Endothelial cell of umbilical vein (primary cell): ENCODE measurements around the gene PLEKHA5. TPM values are rescaled to one million over a fixed set of nuclear protein-coding genes. Genes with fewer than 3 reads are reported as not detected.
"Not testable (repeated sequence)": the region's sequence is repeated elsewhere in the genome, so short reads cannot be mapped to it uniquely, and the experiment has no call there.

Source experiments
- BruUV-seq: library from RNA; stranded (reverse); fragments of 400-500 nt; replicated peaks from 2 replicates; lab custom pipeline; 2021; lab: Mats Ljungman, UMichigan
- CTCF ChIA-PET: fragments of 300-600, 350-600 bp; sonication (Branson Sonifier 250); formaldehyde crosslinking; loops from one replicate; lab custom pipeline; 2021; ENCODE audit warnings: antibody characterized with exemption, inconsistent platforms; lab: Charles Lee
- POLR2A ChIA-PET: fragments of 300-600, 350-600 bp; sonication (Branson Sonifier 250); formaldehyde crosslinking; loops from one replicate; lab custom pipeline; 2021; ENCODE audit warnings: antibody characterized with exemption, inconsistent platforms; lab: Charles Lee
- DNase-seq: peaks from one replicate; pipeline ENCODE4 v3.0.0-alpha.2; 2011; ENCODE audit warnings: low read depth, low spot score
- FAIRE-seq: peaks from 2 replicates; lab custom pipeline; 2011; peaks lifted over from hg19 to GRCh38; lab: Jason Lieb, UNC
- H2AFZ ChIP-seq: 2 replicates; pipeline ENCODE4 v1.6.0; 2012; ENCODE audit warnings: low read depth, low read length, control low read depth, inconsistent platforms
- H3K27ac ChIP-seq: 2 replicates; pipeline ENCODE4 v1.5.1; 2011; ENCODE audit warnings: low read depth, mild to moderate bottlenecking, control low read depth, low read length, moderate library complexity; ENCODE audit not compliant: insufficient read depth
- H3K27me3 ChIP-seq, 2 experiments: 2 replicates each; pipeline versions ENCODE4 v1.6.0 to v1.6.1; 2011; ENCODE audit warnings: low read length in 2 of 2, mixed read lengths in 1 of 2; ENCODE audit not compliant: control insufficient read depth in 2 of 2, insufficient read depth in 2 of 2
- H3K36me3 ChIP-seq, 2 experiments: 2 replicates in 1 of 2; 3 replicates in 1 of 2; pipeline ENCODE4 v1.5.1; 2011; ENCODE audit warnings: low read length in 2 of 2, mild to moderate bottlenecking in 1 of 2, moderate library complexity in 1 of 2; ENCODE audit not compliant: control insufficient read depth in 2 of 2, insufficient read depth in 2 of 2; ENCODE audit errors: extremely low read depth in 1 of 2
- H3K4me1 ChIP-seq: 3 replicates; pipeline ENCODE4 v1.5.1; 2011; ENCODE audit warnings: mild to moderate bottlenecking, low read length; ENCODE audit not compliant: control insufficient read depth, insufficient read depth; ENCODE audit errors: extremely low read depth
- H3K4me2 ChIP-seq: 2 replicates; pipeline ENCODE4 v1.6.1; 2011; ENCODE audit warnings: low read length, control low read depth, mixed read lengths; ENCODE audit not compliant: insufficient read depth
- H3K4me3 ChIP-seq, 3 experiments: fragments of 200-600 bp in 1 of 3; sonication (generic), shearing (Covaris generic) in 1 of 3; replicated peaks in 1 of 3; 2 replicates each; pipeline ENCODE4 v1.5.1; 2011 to 2016; ENCODE audit warnings: control low read depth in 3 of 3, low read length in 3 of 3, mild to moderate bottlenecking in 2 of 3, inconsistent platforms in 1 of 3, low read depth in 1 of 3, moderate library complexity in 1 of 3; ENCODE audit not compliant: insufficient read depth in 1 of 3
- H3K79me2 ChIP-seq: 2 replicates; pipeline ENCODE4 v1.6.0; 2012; ENCODE audit warnings: low read length, inconsistent platforms; ENCODE audit not compliant: control insufficient read depth, insufficient read depth
- H3K9ac ChIP-seq: replicated peaks from 2 replicates; pipeline ENCODE3; 2011; ENCODE audit warnings: low read length, control low read depth; ENCODE audit not compliant: insufficient read depth; ENCODE audit errors: extremely low read depth
- H3K9me1 ChIP-seq: replicated peaks from 3 replicates; pipeline ENCODE4 v1.6.0; 2011; ENCODE audit warnings: mild to moderate bottlenecking, low read length; ENCODE audit not compliant: control insufficient read depth, insufficient read depth; ENCODE audit errors: extremely low read depth
- H3K9me3 ChIP-seq: replicated peaks from 2 replicates; pipeline ENCODE4 v1.5.1; 2012; ENCODE audit warnings: low read length, inconsistent platforms; ENCODE audit not compliant: control insufficient read depth, insufficient read depth
- H4K20me1 ChIP-seq: replicated peaks from 2 replicates; pipeline ENCODE3; 2011; ENCODE audit warnings: mild to moderate bottlenecking, low read length; ENCODE audit not compliant: control insufficient read depth, insufficient read depth; ENCODE audit errors: extremely low read depth
- EZH2 ChIP-seq: IDR thresholded peaks from 2 replicates; pipeline ENCODE4 v1.6.1; 2012; ENCODE audit warnings: borderline replicate concordance, low read depth, mild to moderate bottlenecking, moderate library complexity, low read length, inconsistent platforms; ENCODE audit not compliant: severe bottlenecking
- FOS ChIP-seq: IDR thresholded peaks from 2 replicates; pipeline ENCODE4 v1.6.1; 2011; ENCODE audit warnings: mild to moderate bottlenecking, low read length, moderate library complexity, borderline replicate concordance; ENCODE audit not compliant: insufficient read depth
- GATA2 ChIP-seq: IDR thresholded peaks from 2 replicates; pipeline ENCODE4 v1.7.0; 2011; ENCODE audit warnings: low read depth, mild to moderate bottlenecking, moderate library complexity, mixed read lengths, low read length; ENCODE audit not compliant: insufficient read length, insufficient read depth
- JUN ChIP-seq: IDR thresholded peaks from 2 replicates; pipeline ENCODE4 v1.6.1; 2011; ENCODE audit warnings: borderline replicate concordance, low read depth; ENCODE audit not compliant: insufficient read length, insufficient read depth
- MYC ChIP-seq: IDR thresholded peaks from one replicate; pipeline ENCODE4 v1.6.1; 2011; ENCODE audit warnings: mild to moderate bottlenecking, low read depth, low read length
- POLR2A ChIP-seq: IDR thresholded peaks from 2 replicates; pipeline ENCODE4 v1.6.1; 2012; ENCODE audit warnings: low read depth, mild to moderate bottlenecking, control low read depth, low read length
- POLR2AphosphoS5 ChIP-seq: IDR thresholded peaks from 2 replicates; pipeline ENCODE4 v1.6.1; 2012; ENCODE audit warnings: low read depth, mild to moderate bottlenecking, control low read depth, low read length, moderate library complexity; ENCODE audit not compliant: insufficient read depth
- dilution Hi-C: fragments of 300-500 bp; cut with MboI; formaldehyde crosslinking; loops from one replicate; pipeline ENCODE4 v1.15.0; 2019; ENCODE audit warnings: low sequenced_read_pairs; ENCODE audit not compliant: extremely low pct_ligation_motif_present
- intact Hi-C: fragments of 100-400 bp; cut with micrococcal nuclease; formaldehyde crosslinking; loops from one replicate; pipeline ENCODE4 v1.10.0; 2022
- polyA plus RNA-seq, 4 experiments: library from polyadenylated mRNA; depleted of rRNA in 3 of 4; stranded (reverse) in 3 of 4; unstranded in 1 of 4; fragments of >200 nt; gene quantifications; 2 replicates each; pipeline versions ENCODE4 v1.2.1 to v1.2.3, GENCODE V29; 2011 to 2012; ENCODE audit warnings: missing spikeins in 1 of 4
- total RNA-seq: library from RNA; stranded (reverse); gene quantifications from 2 replicates; pipeline ENCODE4 v1.2.3, GENCODE V29; 2021
- TF ChIP-seq, protein P1 (sequence below): IDR thresholded peaks from 2 replicates; pipeline ENCODE4 v1.6.1; 2011; ENCODE audit not compliant: insufficient read depth, insufficient read length
- TF ChIP-seq, protein P2 (sequence below), 2 donors: IDR thresholded peaks; 1 replicate in 1 of 2; 2 replicates in 1 of 2; pipeline ENCODE4 v1.5.1; 2011; ENCODE audit warnings: low read length in 2 of 2, mild to moderate bottlenecking in 2 of 2, moderate library complexity in 2 of 2, control low read depth in 1 of 2, inconsistent platforms in 1 of 2, low read depth in 1 of 2; ENCODE audit not compliant: insufficient read depth in 1 of 2; ENCODE audit errors: extremely low read depth in 1 of 2

The PLEKHA5 gene
- total and polyA plus RNA-seq, 2 donors (not counting 3 experiments of a cell fraction or from before 2014, with no cell fraction given): 2.5 to 12.7 TPM

DNA sequence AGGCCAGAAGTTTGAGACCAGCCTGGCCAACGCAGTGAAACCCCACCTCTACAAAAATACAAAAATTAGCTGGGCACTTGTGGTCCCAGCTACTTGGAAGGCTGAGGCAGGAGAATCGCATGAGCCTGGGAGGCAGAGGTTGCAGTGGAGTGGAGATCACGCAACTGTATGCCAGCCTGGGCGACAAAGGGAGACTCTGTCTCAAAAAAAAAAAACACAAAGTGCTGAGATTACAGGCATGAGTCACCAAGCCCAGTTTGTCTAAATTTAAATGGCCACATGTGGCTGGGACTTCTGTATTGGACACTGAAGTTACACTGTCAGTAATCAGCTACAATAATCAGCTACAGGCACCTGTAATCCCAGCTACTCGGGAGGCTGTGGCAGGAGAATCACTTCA lies 208.9 kb downstream of the PLEKHA5 start:
- Histone ChIP-seq H3K9me3 (no peaks in the 10 kb centered on the region), H4K20me1 (no peaks in the 10 kb centered on the region), H3K4me3 (no peak overlapping the region), H3K79me2 (no peaks in the 10 kb centered on the region), H3K9me1 (no peaks in the 10 kb centered on the region), H3K27me3 (no peaks in the 10 kb centered on the region), H3K36me3 (no peaks in the 10 kb centered on the region), H3K9ac (no peak overlapping the region), H3K4me1 (no peaks in the 10 kb centered on the region), H3K27ac (no peak overlapping the region), H2AFZ (no peak overlapping the region), H3K4me2 (no peak overlapping the region)
- BruUV-seq: no TSS peak
- dilution Hi-C loops: no loop called here
- ChIA-PET CTCF (no interaction called here), POLR2A (interaction anchor here (0.6 kb wide), 1 partner anchor 53 kb away, joined by 7 read pairs; no protein-coding TSS in a partner anchor)
- intact Hi-C loops: no loop called here
- FAIRE-seq: no peak
- TF ChIP-seq JUN: no peak
- TF ChIP-seq, protein P1, sequence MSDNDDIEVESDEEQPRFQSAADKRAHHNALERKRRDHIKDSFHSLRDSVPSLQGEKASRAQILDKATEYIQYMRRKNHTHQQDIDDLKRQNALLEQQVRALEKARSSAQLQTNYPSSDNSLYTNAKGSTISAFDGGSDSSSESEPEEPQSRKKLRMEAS: no peak
- no peak for TF ChIP-seq POLR2A
- TF ChIP-seq POLR2AphosphoS5: no peak
- TF ChIP-seq, protein P2, sequence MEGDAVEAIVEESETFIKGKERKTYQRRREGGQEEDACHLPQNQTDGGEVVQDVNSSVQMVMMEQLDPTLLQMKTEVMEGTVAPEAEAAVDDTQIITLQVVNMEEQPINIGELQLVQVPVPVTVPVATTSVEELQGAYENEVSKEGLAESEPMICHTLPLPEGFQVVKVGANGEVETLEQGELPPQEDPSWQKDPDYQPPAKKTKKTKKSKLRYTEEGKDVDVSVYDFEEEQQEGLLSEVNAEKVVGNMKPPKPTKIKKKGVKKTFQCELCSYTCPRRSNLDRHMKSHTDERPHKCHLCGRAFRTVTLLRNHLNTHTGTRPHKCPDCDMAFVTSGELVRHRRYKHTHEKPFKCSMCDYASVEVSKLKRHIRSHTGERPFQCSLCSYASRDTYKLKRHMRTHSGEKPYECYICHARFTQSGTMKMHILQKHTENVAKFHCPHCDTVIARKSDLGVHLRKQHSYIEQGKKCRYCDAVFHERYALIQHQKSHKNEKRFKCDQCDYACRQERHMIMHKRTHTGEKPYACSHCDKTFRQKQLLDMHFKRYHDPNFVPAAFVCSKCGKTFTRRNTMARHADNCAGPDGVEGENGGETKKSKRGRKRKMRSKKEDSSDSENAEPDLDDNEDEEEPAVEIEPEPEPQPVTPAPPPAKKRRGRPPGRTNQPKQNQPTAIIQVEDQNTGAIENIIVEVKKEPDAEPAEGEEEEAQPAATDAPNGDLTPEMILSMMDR (IDR thresholded peaks at IDR 0.05; ENCODE audit: extremely low read depth in 1 of 2, insufficient read depth in 1 of 2, low read depth in 1 of 2, low read length in 2 of 2): no peak
- TF ChIP-seq GATA2: no peak
- TF ChIP-seq MYC: no peak
- TF ChIP-seq FOS: no peak
- no peak for TF ChIP-seq EZH2
- no peak for DNase-seq

DNA sequence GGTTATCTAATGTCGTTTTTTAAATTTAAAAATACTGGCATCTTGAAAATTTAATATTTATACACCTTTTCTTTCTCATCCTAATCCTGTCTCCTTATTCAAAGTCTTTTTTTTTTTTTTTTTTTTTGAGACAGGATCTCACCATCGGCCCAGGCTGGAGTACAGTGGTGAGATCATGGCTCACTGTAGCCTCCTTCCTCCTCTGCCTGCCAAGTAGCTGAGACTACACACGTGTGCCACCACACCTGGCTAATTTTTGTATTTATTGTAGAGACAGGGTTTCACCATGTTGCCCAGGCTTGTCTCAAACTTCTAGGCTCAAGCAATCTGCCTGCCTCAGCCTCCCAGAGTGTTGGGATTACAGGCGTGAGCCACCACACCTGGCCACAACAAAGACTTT lies 221.3 kb downstream of the PLEKHA5 start:
- H4K20me1 ChIP-seq, FAIRE-seq, H3K27ac ChIP-seq, H3K27me3 ChIP-seq, H3K9ac ChIP-seq, H3K4me2 ChIP-seq, H3K4me1 ChIP-seq, H3K4me3 ChIP-seq, BruUV-seq, H3K9me1 ChIP-seq, H2AFZ ChIP-seq, DNase-seq, H3K79me2 ChIP-seq, H3K9me3 ChIP-seq, H3K36me3 ChIP-seq, CTCF ChIA-PET, POLR2A ChIA-PET, dilution Hi-C loops, intact Hi-C loops: not testable (repeated sequence)
